Hematopoietic multipotent progenitor cell treated with erythropoietin and hydrocortisone succinate and interleukin-3 and kit ligand, for 8 days (in vitro differentiated cells): Measurements from ENCODE around the gene PCSK7.
A peak's percentile ranks its signal among the peaks of the same experiment; 100 is the strongest.
"Not testable (repeated sequence)": the region's sequence is repeated elsewhere in the genome, so short reads cannot be mapped to it uniquely, and the experiment has no call there.

Source experiments
- DNase-seq: peaks from one replicate; pipeline ENCODE4 v3.0.0-alpha.2; 2015

The PCSK7 gene

GRCh38 chr11:117214404-117215110, 17.3 kb downstream of the PCSK7 start:
- DNase-seq: no peak

- no peak for DNase-seq
Observed at GRCh38 chr11:117212697-117213355, 19.0 kb downstream of the PCSK7 start.

GRCh38 chr11:117210620-117211019, 21.3 kb downstream of the PCSK7 start:
- DNase-seq: no peak

- peak; percentile 48 for DNase-seq
Observed at GRCh38 chr11:117209351-117210125, 22.3 kb downstream of the PCSK7 start.

GRCh38 chr11:117208710-117209109, 23.2 kb downstream of the PCSK7 start:
- DNase-seq: not testable (repeated sequence)

GRCh38 chr11:117207481-117207880, 24.4 kb downstream of the PCSK7 start:
- not testable (repeated sequence) for DNase-seq

GRCh38 chr11:117206859-117207258, 25.0 kb downstream of the PCSK7 start:
- not testable (repeated sequence) for DNase-seq

GRCh38 chr11:117206111-117206510, 25.8 kb downstream of the PCSK7 start:
- DNase-seq: not testable (repeated sequence)

- DNase-seq: no peak
Observed at GRCh38 chr11:117205211-117205818, 26.6 kb downstream of the PCSK7 start.

- DNase-seq: no peak
Observed at GRCh38 chr11:117204283-117205080, 27.4 kb downstream of the PCSK7 start.

GRCh38 chr11:117203069-117203407, 28.8 kb downstream of the PCSK7 start:
- DNase-seq: no peak

- no peak for DNase-seq
Observed at GRCh38 chr11:117202386-117203068, 29.3 kb downstream of the PCSK7 start.

- DNase-seq: no peak
Observed at GRCh38 chr11:117201658-117202305, 30.1 kb downstream of the PCSK7 start.

GRCh38 chr11:117200813-117201657, 30.8 kb downstream of the PCSK7 start:
- no peak for DNase-seq

GRCh38 chr11:117199916-117200812, 31.7 kb downstream of the PCSK7 start:
- no peak for DNase-seq

GRCh38 chr11:117199053-117199915, 32.6 kb downstream of the PCSK7 start, which contains the start of gene TAGLN:
Gene TAGLN (plus strand): TSS chr11:117199370. CDS start chr11:117203014, 3,644 bp downstream.
- no peak for DNase-seq

GRCh38 chr11:117198613-117199012, 33.3 kb downstream of the PCSK7 start:
- no peak for DNase-seq
